GM13976 (cell line): Measurements from ENCODE around the gene GEMIN4.
A peak's percentile ranks its signal among the peaks of the same experiment; 100 is the strongest.
"Not testable (repeated sequence)": the region's sequence is repeated elsewhere in the genome, so short reads cannot be mapped to it uniquely, and the experiment has no call there.

Source experiments
- DNase-seq: peaks from one replicate; pipeline ENCODE4 v3.0.0; 2012; ENCODE audit warnings: low spot score
- in situ Hi-C: fragments of 300-500 bp; cut with MboI; formaldehyde crosslinking; loops from one replicate; pipeline ENCODE4 v1.12.0; 2022; ENCODE audit warnings: low sequenced_read_pairs, mixed read lengths, inconsistent platforms; ENCODE audit not compliant: unreplicated experiment
- TF ChIP-seq, protein P1 (sequence below): IDR thresholded peaks from 2 replicates; pipeline ENCODE4 v1.5.1; 2012; ENCODE audit warnings: borderline replicate concordance, mild to moderate bottlenecking; ENCODE audit not compliant: insufficient read depth; ENCODE audit errors: extremely low read depth, missing control alignments, control extremely low read depth

The GEMIN4 gene

GRCh38 chr17:789160-789840 lies 37.2 kb upstream of the GEMIN4 start:
- no peak for DNase-seq
- TF ChIP-seq, protein P1, sequence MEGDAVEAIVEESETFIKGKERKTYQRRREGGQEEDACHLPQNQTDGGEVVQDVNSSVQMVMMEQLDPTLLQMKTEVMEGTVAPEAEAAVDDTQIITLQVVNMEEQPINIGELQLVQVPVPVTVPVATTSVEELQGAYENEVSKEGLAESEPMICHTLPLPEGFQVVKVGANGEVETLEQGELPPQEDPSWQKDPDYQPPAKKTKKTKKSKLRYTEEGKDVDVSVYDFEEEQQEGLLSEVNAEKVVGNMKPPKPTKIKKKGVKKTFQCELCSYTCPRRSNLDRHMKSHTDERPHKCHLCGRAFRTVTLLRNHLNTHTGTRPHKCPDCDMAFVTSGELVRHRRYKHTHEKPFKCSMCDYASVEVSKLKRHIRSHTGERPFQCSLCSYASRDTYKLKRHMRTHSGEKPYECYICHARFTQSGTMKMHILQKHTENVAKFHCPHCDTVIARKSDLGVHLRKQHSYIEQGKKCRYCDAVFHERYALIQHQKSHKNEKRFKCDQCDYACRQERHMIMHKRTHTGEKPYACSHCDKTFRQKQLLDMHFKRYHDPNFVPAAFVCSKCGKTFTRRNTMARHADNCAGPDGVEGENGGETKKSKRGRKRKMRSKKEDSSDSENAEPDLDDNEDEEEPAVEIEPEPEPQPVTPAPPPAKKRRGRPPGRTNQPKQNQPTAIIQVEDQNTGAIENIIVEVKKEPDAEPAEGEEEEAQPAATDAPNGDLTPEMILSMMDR = no peak
- in situ Hi-C loops = no loop called here

DNA sequence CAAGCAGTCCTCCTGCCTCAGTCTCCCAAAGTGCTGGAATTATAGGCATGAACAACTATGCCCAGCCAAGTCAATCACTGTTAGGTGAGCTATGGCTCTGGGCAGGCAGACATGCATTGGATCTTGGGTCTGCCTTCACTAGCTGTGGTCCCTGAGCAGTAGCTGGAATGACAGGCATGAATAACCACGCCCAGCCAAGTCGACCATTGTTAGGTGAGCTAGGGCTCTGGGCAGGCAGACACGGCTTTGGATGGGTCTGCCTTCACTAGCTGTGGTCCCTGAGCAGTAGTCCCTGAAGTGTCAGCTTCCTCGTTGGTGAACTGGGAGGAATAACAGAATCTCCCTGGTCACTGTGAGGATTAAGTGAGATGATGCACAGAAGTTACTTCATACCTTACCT lies 36.5 kb upstream of the GEMIN4 start:
- in situ Hi-C loops = no loop called here
- TF ChIP-seq, protein P1 = no peak
- no peak for DNase-seq

DNA sequence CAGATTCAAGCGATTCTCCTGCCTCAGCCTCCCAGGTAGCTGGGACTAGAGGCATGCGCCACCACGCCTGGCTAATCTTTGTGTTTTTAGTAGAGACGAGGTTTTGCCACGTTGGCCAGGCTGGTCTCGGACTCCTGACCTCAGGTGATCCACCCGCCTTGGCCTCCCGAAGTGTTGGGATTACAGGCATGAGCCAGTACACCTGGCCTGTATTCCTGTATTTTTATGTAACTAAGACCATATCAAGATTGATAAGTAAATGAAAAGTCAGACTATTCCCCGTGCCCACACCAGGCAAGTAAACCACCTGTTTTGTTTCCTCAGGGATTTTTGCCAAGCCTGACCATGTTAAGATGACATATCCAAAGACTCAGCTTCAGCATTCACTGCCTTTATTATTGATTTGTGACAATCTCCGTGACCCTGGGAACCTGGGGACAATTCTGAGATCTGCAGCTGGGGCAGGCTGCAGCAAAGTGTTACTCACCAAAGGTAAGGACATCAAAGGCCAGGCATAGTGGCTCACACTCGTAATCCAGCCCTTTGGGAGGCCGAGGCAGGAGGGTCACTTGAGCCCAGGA lies 35.7 kb upstream of the GEMIN4 start:
- no peak for DNase-seq
- TF ChIP-seq, protein P1 = no peak
- in situ Hi-C loops = no loop called here

DNA sequence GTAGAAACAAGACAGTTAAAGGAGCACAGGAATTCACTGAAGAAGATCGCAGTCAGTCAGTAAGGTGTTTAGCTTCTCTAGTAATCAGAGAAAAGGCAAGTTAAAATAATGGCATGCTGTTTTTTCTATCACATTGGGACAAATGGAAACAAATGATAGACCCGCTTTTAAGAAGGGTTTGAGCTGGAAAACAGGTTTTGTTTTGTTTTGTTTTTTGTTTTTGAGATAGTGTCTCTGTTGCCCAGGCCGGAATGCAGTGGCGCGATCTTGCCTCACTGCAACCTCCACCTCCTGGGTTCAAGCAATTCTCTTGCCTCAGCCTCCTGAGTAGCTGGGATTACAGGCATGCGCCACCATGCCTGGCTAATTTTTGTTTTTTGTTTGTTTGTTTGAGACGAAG lies 33.8 kb upstream of the GEMIN4 start:
- DNase-seq, in situ Hi-C loops: not testable (repeated sequence)

- DNase-seq = no peak
- TF ChIP-seq, protein P1 = no peak
- in situ Hi-C loops = no loop called here
These were observed 32.1 kb upstream of the GEMIN4 start for GRCh38 chr17:784143-784542.

DNA sequence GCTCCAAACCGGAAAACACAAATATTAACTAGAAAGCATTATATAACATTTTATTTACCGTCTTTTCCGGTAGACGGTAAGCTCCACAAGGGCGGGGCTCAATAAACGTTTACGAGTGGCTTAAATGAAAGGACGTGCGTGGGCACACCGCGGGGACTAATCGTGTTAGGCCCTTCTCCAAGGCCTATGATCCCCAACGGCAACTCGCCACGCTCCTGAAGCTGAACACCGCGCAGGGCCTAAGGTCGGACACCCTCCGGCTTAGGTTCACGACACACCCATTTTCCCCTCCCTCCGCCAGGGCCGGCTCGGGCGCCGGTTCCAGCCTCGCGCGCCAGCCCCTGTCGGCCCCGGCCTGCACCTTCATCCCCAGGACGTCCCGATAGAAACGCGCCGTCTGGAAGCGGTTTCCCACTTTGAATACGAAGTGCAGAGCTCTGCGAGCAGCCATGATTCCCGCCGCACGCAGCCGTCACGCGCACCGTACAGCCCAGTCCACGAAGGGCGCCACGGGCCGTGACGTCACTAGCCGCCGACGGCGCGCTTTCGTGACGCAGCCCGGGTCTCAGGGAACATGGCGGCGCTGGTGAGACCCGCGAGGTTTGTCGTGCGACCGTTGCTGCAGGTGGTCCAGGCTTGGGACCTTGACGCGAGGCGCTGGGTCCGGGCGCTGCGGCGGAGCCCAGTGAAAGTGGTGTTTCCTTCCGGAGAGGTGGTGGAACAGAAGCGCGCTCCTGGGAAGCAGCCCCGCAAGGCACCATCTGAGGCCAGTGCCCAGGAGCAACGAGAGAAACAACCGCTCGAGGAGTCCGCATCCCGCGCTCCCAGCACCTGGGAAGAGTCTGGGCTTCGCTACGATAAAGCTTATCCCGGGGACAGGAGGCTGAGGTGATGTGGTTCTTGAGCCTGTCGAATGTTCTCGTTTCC lies 30.0 kb upstream of the GEMIN4 start, which contains the start of the genes GLOD4 and MRM3:
Gene GLOD4 (minus strand): TSS at position 476 of the 927 bp plus-strand sequence. CDS start 25 bp downstream, at position 451.
Gene MRM3 (plus strand): TSS at position 549 of the 927 bp plus-strand sequence. CDS start 26 bp downstream, at position 575.
- in situ Hi-C loops = no loop called here
- TF ChIP-seq, protein P1 = no peak
- peak; percentile 99 for DNase-seq
